Ovary (tissue), 9 donors: ENCODE data around the gene TTC16. TPM values are rescaled to one million over a fixed set of nuclear protein-coding genes. Genes with fewer than 3 reads are reported as not detected.
A peak's percentile ranks its signal among the peaks of the same experiment; 100 is the strongest.

Source experiments
- DNase-seq, 5 donors: peaks; one replicate each; pipeline ENCODE4 v3.0.0-alpha.2; 2019 to 2020
- H3K27ac ChIP-seq, 2 donors: fragments of 200-600 bp; one replicate each; pipeline versions ENCODE4 v1.5.1 to v1.8.0; 2019 to 2022
- H3K27me3 ChIP-seq: fragments of 200-600 bp; one replicate; pipeline ENCODE4 v1.8.0; 2022
- H3K36me3 ChIP-seq: fragments of 200-600 bp; sonication (generic); one replicate; pipeline ENCODE4 v1.5.1; 2019
- H3K4me1 ChIP-seq: one replicate; pipeline ENCODE4 v1.8.1; 2013; ENCODE audit warnings: mild to moderate bottlenecking, moderate library complexity; ENCODE audit not compliant: insufficient read depth
- H3K4me3 ChIP-seq: fragments of 200-600 bp; sonication (generic); one replicate; pipeline ENCODE4 v1.5.1; 2017
- H3K9me3 ChIP-seq, 2 donors: fragments of 200-600 bp in 1 of 2; sonication (generic) in 1 of 2; one replicate each; pipeline versions ENCODE4 v1.5.1 to v1.8.1; 2013 to 2019; ENCODE audit warnings: mild to moderate bottlenecking in 1 of 2, moderate library complexity in 1 of 2
- CTCF ChIP-seq, 3 donors: fragments of 450-650 bp in 2 of 3; fragments of 200-600 bp in 1 of 3; IDR thresholded peaks; one replicate each; pipeline versions ENCODE4 v1.5.1 to v1.8.0; 2016 to 2022; ENCODE audit warnings: antibody characterized with exemption in 3 of 3, mild to moderate bottlenecking in 1 of 3
- EP300 ChIP-seq: sonication (generic); formaldehyde crosslinking; IDR thresholded peaks from one replicate; pipeline ENCODE4 v1.6.1; 2017; ENCODE audit warnings: antibody characterized with exemption
- POLR2A ChIP-seq: fragments of 450-650 bp; IDR thresholded peaks from one replicate; pipeline ENCODE4 v1.6.1; 2017; ENCODE audit warnings: antibody characterized with exemption, mild to moderate bottlenecking, moderate library complexity
- WGBS, 3 donors: extraction: QIAGEN DNeasy Blood & Tissue Kit in 1 of 3; methylation state at CpG; one replicate each; pipeline versions ENCODE4 v1.1.5 to v1.1.7; 2013 to 2017; 5-methylcytosine and 5-hydroxymethylcytosine counted together
- intact Hi-C, 4 donors: fragments of 100-400 bp; cut with DNase I; formaldehyde crosslinking; loops; one replicate each; pipeline versions ENCODE4 v1.11.0 to v1.15.1; 2022 to 2023
- polyA plus RNA-seq, 2 donors: library from polyadenylated mRNA; stranded (reverse); fragments of 200-250 nt in 1 of 2; fragments of 350-450 nt in 1 of 2; fragmentation: Illumina TruSeq in 1 of 2; extraction: RNeasy Lipid Tissue Mini Kit (QIAGEN cat#74804) in 1 of 2; gene quantifications; one replicate each; pipeline ENCODE4 v1.2.3, GENCODE V29; 2013 to 2014
- total RNA-seq, 7 donors: library from RNA; depleted of rRNA in 2 of 7; stranded (reverse); fragments of >200 nt in 2 of 7; fragmentation: NEBNext Ultra II Directional in 3 of 7; extraction: Animal tissue kit (Norgen Biotek cat#: 25700) in 3 of 7; gene quantifications; one replicate each; pipeline versions ENCODE4 v1.1.0 to v1.2.4, GENCODE V29; 2016 to 2023
- donor health status: DM: no; HTN: no; CAD: no; lungs with moderate emphysema.
- donor health status: DM: no; HTN: no; CAD: no.
- donor health status: Bipolar disorder and iron deficiency.
- donor health status: DM: yes; HTN: yes; CAD: no.
- donor health status: DM: no; HTN: no; CAD: no.
- donor health status: DM: yes; HTN: yes; CAD: no.

TTC16 gene
- total and polyA plus RNA-seq, 9 donors: under 0.01 to 5.9 (median 0.21) TPM; not detected in 3

GRCh38 chr9:127698985-127699670 is 16.8 kb upstream of the TTC16 start:
- Histone ChIP-seq H3K27me3 (no peaks in the 10 kb centered on the region), H3K27ac (peak overlapping the region; percentile 26 to 67), H3K4me1 (peaks cover 4% of the 10 kb centered on the region), H3K36me3 (no peaks in the 10 kb centered on the region), H3K9me3 (no peaks in the 10 kb centered on the region), H3K4me3 (peak overlapping the region; percentile 32)
- intact Hi-C loops: no loop called here
- DNase-seq: peak; percentile 95 to 98 (median 97)
- 10 to 14% (median 13%) methylated on average over 41 of the region's 41 CpGs for WGBS, 3 donors
- TF ChIP-seq EP300: no peak
- peak; percentile 45 for TF ChIP-seq POLR2A
- TF ChIP-seq CTCF (IDR thresholded peaks at IDR 0.05): peak in 2 of 3 donors; percentile 21 to 23

- WGBS, 3 donors: 79 to 82% (median 82%) methylated on average over 2 of the region's 2 CpGs
- TF ChIP-seq EP300 (no peak), POLR2A (no peak), CTCF (IDR thresholded peaks at IDR 0.05) (no peak)
- no peaks in the 10 kb centered on the region for H3K27me3 ChIP-seq
- H3K4me1 ChIP-seq: peaks cover 4% of the 10 kb centered on the region
- no peaks in the 10 kb centered on the region for H3K36me3 ChIP-seq
- intact Hi-C loops: no loop called here
- H3K27ac ChIP-seq: no peak overlapping the region
- H3K9me3 ChIP-seq: no peaks in the 10 kb centered on the region
- no peak overlapping the region for H3K4me3 ChIP-seq
- DNase-seq: no peak
Measured at GRCh38 chr9:127700140-127700539, 15.7 kb upstream of the TTC16 start.

GRCh38 chr9:127700594-127701255 is 15.2 kb upstream of the TTC16 start:
- H3K4me3 ChIP-seq: no peak overlapping the region
- H3K9me3 ChIP-seq: no peaks in the 10 kb centered on the region
- TF ChIP-seq POLR2A: no peak
- no peak for TF ChIP-seq CTCF (IDR thresholded peaks at IDR 0.05)
- TF ChIP-seq EP300: no peak
- no peaks in the 10 kb centered on the region for H3K27me3 ChIP-seq
- DNase-seq: no peak
- intact Hi-C loops: no loop called here
- WGBS, 3 donors: 73 to 78% (median 76%) methylated on average over 5 of the region's 5 CpGs
- H3K27ac ChIP-seq: no peak overlapping the region
- H3K36me3 ChIP-seq: no peaks in the 10 kb centered on the region
- H3K4me1 ChIP-seq: peaks cover 3% of the 10 kb centered on the region

- Histone ChIP-seq H3K4me1 (peaks cover under 1% of the 10 kb centered on the region), H3K4me3 (no peak overlapping the region), H3K36me3 (no peaks in the 10 kb centered on the region), H3K27me3 (no peaks in the 10 kb centered on the region), H3K27ac (no peak overlapping the region), H3K9me3 (no peaks in the 10 kb centered on the region)
- TF ChIP-seq POLR2A (no peak), CTCF (IDR thresholded peaks at IDR 0.05) (no peak), EP300 (no peak)
- DNase-seq: no peak
- intact Hi-C loops: no loop called here
- 80 to 82% (median 81%) methylated on average over 9 of the region's 9 CpGs for WGBS, 3 donors
Measured at GRCh38 chr9:127703289-127703946, 12.5 kb upstream of the TTC16 start.
